Myocyte (in vitro differentiated cells): ENCODE results near the gene RAP1A. TPM values are rescaled to one million over a fixed set of nuclear protein-coding genes. Genes with fewer than 3 reads are reported as not detected.
A peak's percentile ranks its signal among the peaks of the same experiment; 100 is the strongest.
"Not testable (repeated sequence)": the region's sequence is repeated elsewhere in the genome, so short reads cannot be mapped to it uniquely, and the experiment has no call there.

Experiments used
- DNase-seq: peaks from one replicate; pipeline ENCODE4 v3.0.0-alpha.2; 2012; ENCODE audit warnings: low read depth
- total RNA-seq: library from RNA; depleted of rRNA; stranded (reverse); fragments of >200 nt; gene quantifications from 2 replicates; pipeline ENCODE4 v1.2.3, GENCODE V29; 2014

The RAP1A gene
- total RNA-seq, 1 donor from 2014 or later: 19.2 TPM

DNA sequence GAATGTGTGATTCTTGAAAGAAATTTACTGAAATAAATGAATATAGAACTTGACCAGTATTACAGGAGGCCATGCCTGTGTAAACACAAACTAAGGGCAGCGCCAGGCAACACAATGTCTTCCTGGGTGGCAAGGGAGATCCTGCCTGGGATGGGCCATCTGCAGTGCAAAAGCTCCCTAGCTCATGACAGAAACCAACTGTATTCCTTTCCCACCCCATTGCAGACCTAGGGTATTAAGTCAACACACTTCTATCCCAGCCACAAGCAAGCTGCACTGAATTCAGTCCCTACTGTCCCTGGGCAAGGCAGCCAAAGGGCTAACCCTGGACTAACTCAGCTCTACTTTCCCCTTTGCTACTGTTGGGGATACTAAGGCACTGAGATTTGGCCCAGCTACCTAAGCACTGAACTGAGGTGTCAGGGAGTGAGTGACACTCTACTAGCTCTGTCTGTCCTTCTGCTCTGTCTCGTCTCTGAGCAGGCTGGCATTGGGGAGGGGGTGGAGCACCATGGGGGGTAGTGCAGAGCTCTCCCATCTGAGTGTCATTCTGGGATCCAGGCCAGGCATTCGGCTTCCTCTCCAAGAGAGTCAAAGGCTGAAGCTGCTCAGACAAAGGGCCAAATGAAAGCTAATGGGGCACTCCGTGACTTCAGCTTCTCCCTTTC, 117.1 kb downstream of the RAP1A start:
- peak; percentile 87 for DNase-seq

DNA sequence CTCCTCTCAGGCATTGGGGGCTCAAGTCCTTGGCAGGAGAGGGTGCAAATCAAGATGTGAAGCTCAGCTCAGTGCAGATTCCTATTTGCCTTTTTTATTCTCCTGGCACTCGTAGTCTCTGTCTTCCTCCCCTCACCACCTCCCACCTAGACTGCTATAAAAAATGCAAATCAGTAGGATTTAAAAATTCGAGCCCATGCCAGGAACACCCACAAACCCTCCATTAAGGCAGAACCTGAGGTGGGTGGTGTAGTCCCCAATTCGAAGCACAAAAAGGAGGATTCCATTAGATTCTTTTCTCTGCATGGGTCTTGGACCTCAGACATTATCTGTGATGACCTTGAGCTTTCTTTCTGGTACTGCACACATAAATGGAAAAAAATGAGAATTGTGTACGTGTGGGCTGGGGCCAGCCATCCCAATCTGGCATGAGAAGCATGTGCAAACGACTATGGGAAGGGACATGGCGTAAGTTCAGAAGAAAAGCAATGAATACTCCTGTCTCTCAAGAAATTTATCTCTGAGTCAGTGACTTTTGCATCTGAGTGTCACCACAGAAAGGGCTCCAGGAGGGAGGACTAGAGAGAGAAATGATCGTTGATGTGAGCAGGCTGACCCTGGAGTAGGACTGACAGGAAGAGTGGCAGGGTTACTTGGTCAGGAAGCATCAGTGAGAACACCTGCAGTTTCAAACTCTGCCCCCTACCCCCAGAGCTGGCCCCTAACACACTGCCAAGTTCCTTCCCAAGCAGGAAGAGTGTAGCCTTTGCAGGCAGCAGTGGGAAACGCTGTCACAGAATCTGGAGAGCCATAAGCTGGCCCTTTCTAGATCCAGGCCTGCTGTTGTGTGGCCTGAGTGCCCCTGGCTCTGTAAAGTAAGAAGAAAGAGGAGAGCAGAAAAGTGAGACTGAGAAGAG, 117.9 kb downstream of the RAP1A start:
- DNase-seq: peak; percentile 38

- no peak for DNase-seq
These were observed 118.5 kb downstream of the RAP1A start for GRCh38 chr1:111738133-111738435.

GRCh38 chr1:111738436-111739193, 119.0 kb downstream of the RAP1A start:
- DNase-seq: peak; percentile 92

DNA sequence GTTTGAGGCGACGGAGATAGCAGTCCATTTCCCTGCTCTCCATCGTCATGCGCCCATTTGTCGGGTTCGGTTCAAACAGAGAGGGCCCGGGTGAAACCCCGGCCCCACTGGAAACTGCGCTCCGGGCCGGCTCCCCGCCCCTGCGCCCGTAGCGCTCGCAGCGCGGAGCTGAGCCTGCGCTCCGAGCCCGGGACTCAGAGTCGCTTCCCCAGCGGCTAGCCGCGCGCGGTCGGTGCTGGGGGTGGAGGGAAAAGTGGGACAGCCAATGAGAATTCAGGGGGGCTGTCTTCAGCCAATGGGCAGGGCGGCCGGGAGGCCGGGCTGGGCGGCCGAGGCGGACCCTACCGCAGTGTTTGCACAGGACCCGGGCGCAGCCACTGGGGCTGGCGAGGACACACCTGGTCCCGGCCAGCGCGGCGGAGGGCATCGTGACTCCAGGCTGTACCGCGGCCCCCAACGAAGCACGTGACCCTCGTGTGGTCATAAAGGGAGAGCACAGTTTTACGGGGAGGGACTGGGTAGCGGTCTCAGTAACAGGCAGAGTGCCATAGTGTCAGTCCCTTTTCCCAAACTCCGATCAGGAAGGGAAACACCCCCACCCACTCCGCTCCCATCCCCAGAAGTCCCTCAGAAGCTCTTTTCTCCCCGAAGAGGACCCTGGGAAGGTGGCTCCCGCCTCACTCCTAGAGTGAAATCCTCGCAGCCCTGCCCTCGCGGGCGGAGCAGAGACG, 119.8 kb downstream of the RAP1A start, which contains the start of gene INKA2:
TSS of gene INKA2 (minus strand) at position 202 of the 731 bp plus-strand sequence. CDS start at position 49, 153 bp downstream.
- peak; percentile 95 for DNase-seq

GRCh38 chr1:111739925-111740765, 120.6 kb downstream of the RAP1A start:
- DNase-seq: peak; percentile 61

GRCh38 chr1:111742292-111742691, 122.7 kb downstream of the RAP1A start:
- not testable (repeated sequence) for DNase-seq

GRCh38 chr1:111742938-111743549, 123.5 kb downstream of the RAP1A start:
- DNase-seq: no peak

GRCh38 chr1:111743679-111744101, 124.1 kb downstream of the RAP1A start:
- no peak for DNase-seq

GRCh38 chr1:111745675-111746613, 126.4 kb downstream of the RAP1A start:
- peak; percentile 60 for DNase-seq

DNA sequence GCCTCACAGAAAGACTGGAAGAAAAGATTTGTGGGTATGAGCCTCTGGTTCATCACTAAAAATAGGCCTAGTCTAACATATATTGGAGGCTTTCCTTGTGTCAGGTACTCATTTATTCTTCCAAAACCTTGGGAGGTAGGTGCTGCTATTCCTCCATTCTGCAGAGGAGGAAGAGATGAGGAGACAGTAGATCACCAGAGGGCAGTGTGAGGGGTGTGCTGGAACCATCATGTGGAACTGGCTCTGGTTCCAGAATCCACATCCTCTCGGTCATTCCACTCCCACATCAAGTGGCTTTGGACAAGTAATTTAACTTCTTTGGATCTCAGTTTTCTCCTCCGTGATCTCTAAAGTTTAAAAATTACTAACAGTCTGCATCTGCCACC, 127.0 kb downstream of the RAP1A start:
- no peak for DNase-seq

- peak; percentile 69 for DNase-seq
These were observed 127.7 kb downstream of the RAP1A start for GRCh38 chr1:111747282-111747734.

GRCh38 chr1:111747947-111748346, 128.4 kb downstream of the RAP1A start:
- DNase-seq: no peak

- no peak for DNase-seq
These were observed 130.0 kb downstream of the RAP1A start for GRCh38 chr1:111749628-111750027.

DNA sequence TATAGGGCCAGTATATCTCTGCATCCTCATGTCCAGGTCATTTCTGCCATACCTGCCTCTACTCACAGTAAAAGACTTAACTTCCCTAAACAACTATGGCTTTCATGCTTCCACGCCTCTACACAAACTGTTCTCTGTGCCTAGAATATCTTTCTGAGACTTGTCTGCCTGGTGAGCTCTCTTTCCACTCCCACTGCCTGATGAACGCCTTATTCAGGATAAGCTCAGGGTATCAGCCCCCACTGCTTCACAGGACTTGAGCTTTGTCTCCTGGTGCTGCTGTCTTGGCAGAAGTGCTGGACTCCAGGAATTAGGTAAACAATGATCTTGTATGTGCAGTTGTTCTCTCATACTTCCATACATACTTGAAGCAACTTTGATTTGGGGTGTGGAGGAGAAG, 131.3 kb downstream of the RAP1A start:
- no peak for DNase-seq

DNA sequence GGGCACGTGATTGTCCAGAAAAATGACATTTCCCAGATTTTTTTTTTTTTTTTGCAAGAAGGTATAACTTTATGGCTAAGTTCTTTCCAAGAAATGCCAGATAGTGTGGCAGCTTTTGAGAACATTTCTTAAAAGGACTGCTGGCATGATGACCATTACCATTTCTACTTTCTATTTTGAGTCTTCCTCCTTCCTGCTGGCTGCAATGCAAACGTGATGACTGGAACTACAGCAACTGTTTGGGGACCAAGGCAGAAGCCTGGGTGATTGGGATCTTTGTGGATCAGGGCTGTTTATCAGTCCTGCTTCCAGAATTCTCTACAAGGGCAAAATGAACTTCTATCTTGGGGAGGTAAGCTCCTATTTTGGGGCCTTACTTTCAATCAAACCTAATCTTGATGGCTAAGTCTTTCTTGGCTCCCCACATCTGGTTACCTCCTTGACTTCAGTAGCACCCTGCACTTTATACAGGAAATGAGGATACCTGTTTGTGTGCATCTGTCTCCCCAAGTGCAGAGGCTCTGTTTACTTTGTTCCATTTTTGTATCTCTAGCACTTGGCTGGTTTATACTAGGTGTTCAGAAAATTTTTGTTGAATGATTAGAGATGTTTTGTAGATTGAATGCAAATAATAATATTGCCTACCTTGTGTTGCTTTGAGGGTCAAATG, 132.5 kb downstream of the RAP1A start:
- no peak for DNase-seq

- no peak for DNase-seq
These were observed 135.4 kb downstream of the RAP1A start for GRCh38 chr1:111754984-111755330.
